ENCODE results near the gene MED27. TPM values are rescaled to one million over a fixed set of nuclear protein-coding genes. Genes with fewer than 3 reads are reported as not detected.

MED27 gene
- total and polyA plus RNA-seq, 2 experiments from 2014 or later = 21.4 to 41.1 TPM

- Histone ChIP-seq H3K27ac (no peak overlapping the region), H4K20me1 (ENCODE audit: insufficient read depth) (peaks cover 11% of the 10 kb centered on the region; the same call in 1 of the 2 replicates)
- 100% methylated on average over 1 of the region's 1 CpG for WGBS, 2 experiments (ENCODE audit: low coverage in 1 of 2, low lambda C conversion rate in 2 of 2, missing lambda C conversion rate in 2 of 2)
These were observed 160.5 kb downstream of the MED27 start for GRCh38 chr9:131919216-131919615.

GRCh38 chr9:131918481-131918880, 161.2 kb downstream of the MED27 start:
- Histone ChIP-seq H3K27ac (no peak overlapping the region), H3K4me1 (ENCODE audit: insufficient read depth) (no peaks in the 10 kb centered on the region), H3K9me2 (ENCODE audit: insufficient read depth) (peaks cover 3% of the 10 kb centered on the region; the same call in 1 of the 2 replicates), H3K4me2 (ENCODE audit: unreplicated experiment) (no peak overlapping the region), H3K27me3 (replicated peaks; ENCODE audit: insufficient read depth) (no peaks in the 10 kb centered on the region), H3K9me3 (ENCODE audit: low read depth) (no peaks in the 10 kb centered on the region), H3K9ac (no peak overlapping the region), H3K79me2 (ENCODE audit: insufficient read depth) (peaks cover 6% of the 10 kb centered on the region; the same call in 1 of the 2 replicates), H3K4me3 (no peak overlapping the region), H3K36me3 (ENCODE audit: low read depth) (no peaks in the 10 kb centered on the region), H3F3A (ENCODE audit: insufficient read depth) (peaks cover 3% of the 10 kb centered on the region; the same call in 1 of the 2 replicates), H4K20me1 (ENCODE audit: insufficient read depth) (peaks cover 11% of the 10 kb centered on the region; the same call in 1 of the 2 replicates), H2AFZ (no peak overlapping the region)
- TF ChIP-seq EZH2phosphoT487 (IDR thresholded peaks at IDR 0.05; ENCODE audit: insufficient read depth, low read depth) = no peak
- TF ChIP-seq EZH2 (IDR thresholded peaks at IDR 0.05; ENCODE audit: insufficient read depth, poor library complexity, severe bottlenecking) = no peak
- DNase-seq = no peak
- WGBS, 2 experiments (ENCODE audit: low coverage in 1 of 2, low lambda C conversion rate in 2 of 2, missing lambda C conversion rate in 2 of 2) = 61 to 67% methylated on average over 5 of the region's 5 CpGs
- in situ Hi-C loops (cut with MboI) = no loop called here

More at GRCh38 chr9:131919216-131919615, 160.5 kb downstream of the MED27 start:
- Histone ChIP-seq H3K27me3 (replicated peaks; ENCODE audit: insufficient read depth) (no peaks in the 10 kb centered on the region), H2AFZ (no peak overlapping the region), H3F3A (ENCODE audit: insufficient read depth) (peaks cover 3% of the 10 kb centered on the region; the same call in 1 of the 2 replicates), H3K9ac (no peak overlapping the region), H3K79me2 (ENCODE audit: insufficient read depth) (0 out of 2 replicates have a peak, but pooled peaks cover 3% of the 10 kb centered on the region), H3K4me2 (ENCODE audit: unreplicated experiment) (no peak overlapping the region), H3K36me3 (ENCODE audit: low read depth) (no peaks in the 10 kb centered on the region), H3K9me2 (ENCODE audit: insufficient read depth) (peaks cover 3% of the 10 kb centered on the region; the same call in 1 of the 2 replicates), H3K4me3 (no peak overlapping the region), H3K4me1 (ENCODE audit: insufficient read depth) (no peaks in the 10 kb centered on the region), H3K9me3 (ENCODE audit: low read depth) (no peaks in the 10 kb centered on the region)
- no peak for DNase-seq
- TF ChIP-seq EZH2 (IDR thresholded peaks at IDR 0.05; ENCODE audit: insufficient read depth, poor library complexity, severe bottlenecking) = no peak
- TF ChIP-seq EZH2phosphoT487 (IDR thresholded peaks at IDR 0.05; ENCODE audit: insufficient read depth, low read depth) = no peak
- in situ Hi-C loops (cut with MboI) = no loop called here

- H3K27ac ChIP-seq = no peak overlapping the region
- H4K20me1 ChIP-seq (ENCODE audit: insufficient read depth) = peaks cover 11% of the 10 kb centered on the region; the same call in 1 of the 2 replicates
- in situ Hi-C loops (cut with MboI) = no loop called here
- H3K79me2 ChIP-seq (ENCODE audit: insufficient read depth) = peaks cover 10% of the 10 kb centered on the region; the same call in 1 of the 2 replicates
- H3K9ac ChIP-seq = no peak overlapping the region
- H2AFZ ChIP-seq = no peak overlapping the region
- DNase-seq = no peak
- H3K9me3 ChIP-seq (ENCODE audit: low read depth) = no peaks in the 10 kb centered on the region
- no peak for TF ChIP-seq EZH2 (IDR thresholded peaks at IDR 0.05; ENCODE audit: insufficient read depth, poor library complexity, severe bottlenecking)
- no peak for TF ChIP-seq EZH2phosphoT487 (IDR thresholded peaks at IDR 0.05; ENCODE audit: insufficient read depth, low read depth)
- no peak overlapping the region for H3K4me2 ChIP-seq (ENCODE audit: unreplicated experiment)
- no peaks in the 10 kb centered on the region for H3K4me1 ChIP-seq (ENCODE audit: insufficient read depth)
- WGBS, 2 experiments (ENCODE audit: low coverage in 1 of 2, low lambda C conversion rate in 2 of 2, missing lambda C conversion rate in 2 of 2) = 91 to 98% methylated on average over 2 of the region's 2 CpGs
- peaks cover 3% of the 10 kb centered on the region; the same call in 1 of the 2 replicates for H3K9me2 ChIP-seq (ENCODE audit: insufficient read depth)
- peaks cover 3% of the 10 kb centered on the region; the same call in 1 of the 2 replicates for H3F3A ChIP-seq (ENCODE audit: insufficient read depth)
- H3K36me3 ChIP-seq (ENCODE audit: low read depth) = no peaks in the 10 kb centered on the region
- H3K27me3 ChIP-seq (replicated peaks; ENCODE audit: insufficient read depth) = no peaks in the 10 kb centered on the region
- H3K4me3 ChIP-seq = no peak overlapping the region
These were observed 162.7 kb downstream of the MED27 start for GRCh38 chr9:131917009-131917408.

GRCh38 chr9:131915181-131915580, 164.5 kb downstream of the MED27 start:
- H3K9ac ChIP-seq = no peak overlapping the region
- H3K4me2 ChIP-seq (ENCODE audit: unreplicated experiment) = no peak overlapping the region
- H4K20me1 ChIP-seq (ENCODE audit: insufficient read depth) = peaks cover 11% of the 10 kb centered on the region; the same call in 1 of the 2 replicates
- H3K9me2 ChIP-seq (ENCODE audit: insufficient read depth) = peaks cover 3% of the 10 kb centered on the region; the same call in 1 of the 2 replicates
- TF ChIP-seq EZH2 (IDR thresholded peaks at IDR 0.05; ENCODE audit: insufficient read depth, poor library complexity, severe bottlenecking) = no peak
- no peak for TF ChIP-seq EZH2phosphoT487 (IDR thresholded peaks at IDR 0.05; ENCODE audit: insufficient read depth, low read depth)
- H3K27ac ChIP-seq = no peak overlapping the region
- H3K4me3 ChIP-seq = no peak overlapping the region
- H3K9me3 ChIP-seq (ENCODE audit: low read depth) = no peaks in the 10 kb centered on the region
- H3K36me3 ChIP-seq (ENCODE audit: low read depth) = no peaks in the 10 kb centered on the region
- H3K79me2 ChIP-seq (ENCODE audit: insufficient read depth) = peaks cover 10% of the 10 kb centered on the region; the same call in 1 of the 2 replicates
- H2AFZ ChIP-seq = no peak overlapping the region
- H3K4me1 ChIP-seq (ENCODE audit: insufficient read depth) = no peaks in the 10 kb centered on the region
- peaks cover 3% of the 10 kb centered on the region; the same call in 1 of the 2 replicates for H3F3A ChIP-seq (ENCODE audit: insufficient read depth)
- peak; percentile 43 for DNase-seq
- WGBS, 2 experiments (ENCODE audit: low coverage in 1 of 2, low lambda C conversion rate in 2 of 2, missing lambda C conversion rate in 2 of 2) = 45 to 49% methylated on average over 2 of the region's 2 CpGs
- H3K27me3 ChIP-seq (replicated peaks; ENCODE audit: insufficient read depth) = no peaks in the 10 kb centered on the region
- in situ Hi-C loops (cut with MboI) = no loop called here
